ENCODE results near the gene ZBTB16.

ZBTB16 gene

GRCh38 chr11:114082767-114083181, 23.3 kb downstream of the ZBTB16 start:
- Histone ChIP-seq H3K4me3 (ENCODE audit: low read depth in 1 of 2, low read length in 2 of 2) (no peak overlapping the region), H3K79me2 (ENCODE audit: insufficient read depth, low read length) (no peaks in the 10 kb centered on the region), H3K27ac (ENCODE audit: low read length) (no peak overlapping the region), H3K4me1 (ENCODE audit: insufficient read depth, low read length) (no peaks in the 10 kb centered on the region), H3K36me3 (ENCODE audit: insufficient read depth, low read length) (no peaks in the 10 kb centered on the region), H3K27me3 (ENCODE audit: insufficient read depth, low read length, poor library complexity) (peaks cover 20% of the 10 kb centered on the region), H3K9ac (ENCODE audit: low read depth, low read length) (no peak overlapping the region), H3K4me2 (ENCODE audit: insufficient read depth, low read length) (no peak overlapping the region), H4K20me1 (ENCODE audit: insufficient read depth, low read length) (peaks cover 12% of the 10 kb centered on the region; the same call in 1 of the 2 replicates), H2AFZ (ENCODE audit: low read depth, low read length) (no peak overlapping the region), H3K9me3 (ENCODE audit: insufficient read depth, low read length, severe bottlenecking) (no peaks in the 10 kb centered on the region)
- ATAC-seq (ENCODE audit: insufficient read depth, low read depth): no peak
- DNase-seq: no peak
- TF ChIP-seq CTCF (IDR thresholded peaks at IDR 0.05; ENCODE audit: borderline replicate concordance, extremely low read depth, low read length, poor library complexity, severe bottlenecking) (no peak), EZH2 (IDR thresholded peaks at IDR 0.05; ENCODE audit: borderline replicate concordance, low read depth, low read length, severe bottlenecking) (no peak)

DNA sequence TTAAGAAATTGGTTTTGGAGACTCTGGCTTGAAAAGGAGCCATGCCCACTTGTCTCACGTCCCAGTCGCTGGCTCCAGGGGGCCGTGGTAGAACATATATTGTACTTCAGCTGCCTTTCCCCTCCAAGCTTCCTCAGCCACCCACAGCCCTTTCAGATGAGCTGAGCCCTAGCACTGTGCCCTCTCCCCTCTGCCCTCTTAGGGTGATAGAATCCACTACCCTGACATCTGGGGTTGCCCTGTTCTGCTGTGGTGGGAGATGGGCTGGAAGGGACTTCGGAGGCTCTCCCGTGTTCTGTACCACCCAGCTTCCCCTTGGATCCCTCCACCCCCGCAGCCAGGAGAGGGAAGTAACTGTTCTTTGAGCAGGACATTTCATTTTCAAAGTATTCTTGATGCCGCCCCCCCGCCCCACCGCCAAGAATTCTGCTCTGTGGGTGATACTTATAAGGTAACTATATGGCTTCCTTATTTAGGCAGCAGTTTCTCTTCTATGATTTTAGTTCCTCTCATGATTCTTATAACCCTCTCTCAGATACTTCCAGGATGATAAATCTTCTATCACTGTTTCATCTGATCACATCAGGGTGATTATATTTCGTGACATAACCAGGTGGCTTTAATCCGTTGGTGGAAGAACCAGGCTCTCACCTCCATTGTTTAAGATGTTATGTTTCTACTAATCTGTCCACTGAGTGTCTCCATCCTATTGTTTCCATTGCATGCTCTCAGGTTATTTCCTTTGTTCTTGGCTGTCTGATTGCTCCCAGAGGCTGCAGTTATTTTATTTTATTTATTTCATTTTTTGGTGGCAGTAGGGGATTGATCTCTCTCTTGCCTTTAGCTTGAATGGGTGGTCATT, 24.1 kb downstream of the ZBTB16 start:
- TF ChIP-seq CTCF (IDR thresholded peaks at IDR 0.05; ENCODE audit: borderline replicate concordance, extremely low read depth, low read length, poor library complexity, severe bottlenecking) (no peak), EZH2 (IDR thresholded peaks at IDR 0.05; ENCODE audit: borderline replicate concordance, low read depth, low read length, severe bottlenecking) (no peak)
- Histone ChIP-seq H3K4me1 (ENCODE audit: insufficient read depth, low read length) (no peaks in the 10 kb centered on the region), H3K27me3 (ENCODE audit: insufficient read depth, low read length, poor library complexity) (peaks cover 14% of the 10 kb centered on the region), H3K9ac (ENCODE audit: low read depth, low read length) (no peak overlapping the region), H4K20me1 (ENCODE audit: insufficient read depth, low read length) (peaks cover 12% of the 10 kb centered on the region; the same call in 1 of the 2 replicates), H3K79me2 (ENCODE audit: insufficient read depth, low read length) (no peaks in the 10 kb centered on the region), H3K9me3 (ENCODE audit: insufficient read depth, low read length, severe bottlenecking) (no peaks in the 10 kb centered on the region), H2AFZ (ENCODE audit: low read depth, low read length) (no peak overlapping the region), H3K4me3 (ENCODE audit: low read depth in 1 of 2, low read length in 2 of 2) (no peak overlapping the region), H3K36me3 (ENCODE audit: insufficient read depth, low read length) (no peaks in the 10 kb centered on the region), H3K27ac (ENCODE audit: low read length) (no peak overlapping the region), H3K4me2 (ENCODE audit: insufficient read depth, low read length) (no peak overlapping the region)
- DNase-seq: no peak
- ATAC-seq (ENCODE audit: insufficient read depth, low read depth): no peak

DNA sequence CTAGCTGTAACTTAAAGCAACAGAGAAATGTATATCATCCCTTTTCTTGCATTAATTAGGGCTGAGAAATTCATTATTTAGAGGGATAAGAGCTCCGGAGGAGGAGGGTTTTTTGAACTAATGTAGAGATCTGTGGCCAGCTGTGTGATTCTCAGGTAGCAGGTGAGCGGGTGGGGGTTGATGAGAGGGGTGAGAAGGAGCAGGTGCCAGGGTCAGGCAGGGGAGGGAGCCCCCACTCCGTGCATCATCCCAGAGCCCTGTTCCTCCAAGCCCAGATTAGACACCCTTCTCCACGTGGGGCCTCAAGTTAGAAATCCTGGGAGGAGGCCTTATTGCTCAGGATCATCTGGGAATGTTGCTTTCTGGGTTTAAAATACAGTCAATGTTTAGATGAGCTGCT, 24.9 kb downstream of the ZBTB16 start:
- Histone ChIP-seq H3K4me2 (ENCODE audit: insufficient read depth, low read length) (no peak overlapping the region), H3K79me2 (ENCODE audit: insufficient read depth, low read length) (no peaks in the 10 kb centered on the region), H2AFZ (ENCODE audit: low read depth, low read length) (no peak overlapping the region), H3K9me3 (ENCODE audit: insufficient read depth, low read length, severe bottlenecking) (no peaks in the 10 kb centered on the region), H3K27me3 (ENCODE audit: insufficient read depth, low read length, poor library complexity) (peaks cover 14% of the 10 kb centered on the region), H3K4me3 (ENCODE audit: low read depth in 1 of 2, low read length in 2 of 2) (no peak overlapping the region), H3K9ac (ENCODE audit: low read depth, low read length) (no peak overlapping the region), H3K27ac (ENCODE audit: low read length) (no peak overlapping the region), H3K4me1 (ENCODE audit: insufficient read depth, low read length) (no peaks in the 10 kb centered on the region), H4K20me1 (ENCODE audit: insufficient read depth, low read length) (peaks cover 12% of the 10 kb centered on the region; the same call in 1 of the 2 replicates), H3K36me3 (ENCODE audit: insufficient read depth, low read length) (no peaks in the 10 kb centered on the region)
- ATAC-seq (ENCODE audit: insufficient read depth, low read depth) (no peak), DNase-seq (no peak)
- no peak for TF ChIP-seq EZH2 (IDR thresholded peaks at IDR 0.05; ENCODE audit: borderline replicate concordance, low read depth, low read length, severe bottlenecking)
- TF ChIP-seq CTCF (IDR thresholded peaks at IDR 0.05; ENCODE audit: borderline replicate concordance, extremely low read depth, low read length, poor library complexity, severe bottlenecking): no peak

All from DND-41 (cell line).